ENCODE measurements around the gene OGA. TPM values are rescaled to one million over a fixed set of nuclear protein-coding genes. Genes with fewer than 3 reads are reported as not detected.

The OGA gene
- total and polyA plus RNA-seq, 2 of the 8 experiments (the other 6 are each of a cell fraction or from before 2014, with no cell fraction given): 31.2 to 107 TPM

DNA sequence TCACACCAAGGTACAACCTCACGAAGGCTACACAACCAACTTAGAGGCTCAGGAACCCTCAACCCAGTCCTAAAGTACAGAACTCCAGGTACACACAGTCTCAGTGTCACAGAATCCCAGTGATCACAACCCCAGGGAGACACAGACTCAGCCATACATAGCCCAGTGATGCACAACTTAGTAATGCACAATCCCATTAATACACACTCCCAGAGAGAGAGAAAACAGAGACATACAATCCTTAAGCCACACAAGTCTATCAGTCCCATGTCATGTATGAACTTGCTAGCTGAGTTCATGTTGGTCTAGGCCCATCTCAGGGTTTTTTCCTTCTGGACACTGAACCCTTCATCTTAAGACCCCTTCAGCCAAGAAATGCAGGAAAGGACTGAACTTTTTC is 20.8 kb upstream of the OGA start:
- FAIRE-seq (no peak), DNase-seq (ENCODE audit: low read depth in 1 of 2, low spot score in 2 of 2) (no peak)
- peaks cover 14 to 25% of the 10 kb centered on the region in 2 experiments for H4K20me1 ChIP-seq (replicated peaks in 1 of 2; ENCODE audit: control insufficient read depth in 1 of 2, insufficient read depth in 2 of 2, low read length in 2 of 2)
- no peak overlapping the region; the same call in 1 of the 2 replicates for H2BK15ac ChIP-seq (ENCODE audit: low read length)
- H3K9ac ChIP-seq (replicated peaks in 1 of 4; ENCODE audit: extremely low read depth in 1 of 4, low read depth in 3 of 4, low read length in 3 of 4): no peak overlapping the region
- no peak overlapping the region for H2AFZ ChIP-seq (ENCODE audit: low read length)
- no peak overlapping the region for H2AK5ac ChIP-seq (ENCODE audit: low read depth, low read length)
- H3K4me2 ChIP-seq (ENCODE audit: insufficient read depth in 1 of 2, low read depth in 2 of 2, low read length in 2 of 2): peak overlapping the region; percentile 90 to 95
- no peak overlapping the region for H2BK12ac ChIP-seq (ENCODE audit: low read depth, low read length)
- WGBS, 2 experiments (ENCODE audit: extremely low coverage in 1 of 2, insufficient coverage in 1 of 2, insufficient read length in 1 of 2, insufficient replicate concordance in 2 of 2, low coverage in 1 of 2, low lambda C conversion rate in 2 of 2, missing lambda C conversion rate in 1 of 2): 85% methylated on average over 1 of the region's 1 CpG; no CpG with 5 or more reads in 1 of the 2 experiments
- H3K14ac ChIP-seq (ENCODE audit: insufficient read length): no peak overlapping the region
- no peaks in the 10 kb centered on the region for H3K9me3 ChIP-seq (ENCODE audit: insufficient read depth in 2 of 2, low read depth in 1 of 2, low read length in 1 of 2)
- peak overlapping the region; percentile 70 to 81 (median 76); a peak in 7 of 8 replicates for H3K4me3 ChIP-seq (ENCODE audit: extremely low read depth in 1 of 4, insufficient read depth in 2 of 4, low read depth in 3 of 4, low read length in 4 of 4)
- H2BK5ac ChIP-seq (ENCODE audit: low read depth, low read length): 0 out of 2 replicates have a peak overlapping the region, but pooled peaks have one; percentile 27
- H2BK20ac ChIP-seq (ENCODE audit: low read length): no peak overlapping the region
- no peak overlapping the region for H4K91ac ChIP-seq (replicated peaks; ENCODE audit: insufficient read length, low read length)
- H3K27ac ChIP-seq (ENCODE audit: low read depth, low read length): no peak overlapping the region
- no peak overlapping the region for H3K56ac ChIP-seq (replicated peaks; ENCODE audit: insufficient read length, low read depth, low read length)
- no peak overlapping the region for H3K23ac ChIP-seq (ENCODE audit: insufficient read length)
- ChIA-PET POLR2A (ENCODE audit: partially characterized antibody) (interaction anchor here (1.0 to 3.2 kb wide), 5 partner anchors 8 to 218 kb away, joined by 4 to 16 read pairs (median 5); partner anchors contain the start of gene OGA), CTCF (ENCODE audit: partially characterized antibody) (interaction anchor here (0.5 to 7.1 kb wide), 11 partner anchors 9 to 229 kb away, joined by 3 to 154 read pairs (median 11); partner anchors contain the start of genes HPS6 and OGA)
- H3K4ac ChIP-seq (replicated peaks; ENCODE audit: insufficient read length, low read depth, low read length): no peak overlapping the region
- peaks cover 3 to 19% (median 11%) of the 10 kb centered on the region in 4 experiments for H3K4me1 ChIP-seq (replicated peaks in 1 of 4; ENCODE audit: control insufficient read depth in 3 of 4, insufficient read depth in 4 of 4, low read length in 3 of 4)
- H3K27me3 ChIP-seq (replicated peaks in 1 of 4; ENCODE audit: control insufficient read depth in 3 of 4, extremely low read depth in 1 of 4, insufficient read depth in 3 of 4, low read length in 3 of 4): peaks cover 3 to 18% (median 18%) of the 10 kb centered on the region in 4 experiments
- no peaks in the 10 kb centered on the region for H3K79me2 ChIP-seq (ENCODE audit: control insufficient read depth in 1 of 2, insufficient read depth in 2 of 2, low read length in 2 of 2)
- H4K5ac ChIP-seq (ENCODE audit: insufficient read length, low read depth, low read length): no peak overlapping the region
- peaks cover 15% of the 10 kb centered on the region; the same call in 1 of the 2 replicates for H3K23me2 ChIP-seq (ENCODE audit: low read depth, low read length)
- no peaks in the 10 kb centered on the region; the same call in 1 of the 2 replicates for H3K79me1 ChIP-seq (ENCODE audit: low read depth, low read length)
- peak overlapping the region; percentile 34 for H2BK120ac ChIP-seq (replicated peaks; ENCODE audit: low read depth, low read length)
- no peaks in the 10 kb centered on the region for H3K36me3 ChIP-seq (ENCODE audit: control insufficient read depth in 2 of 4, insufficient read depth in 4 of 4, low read length in 3 of 4)
- no peak overlapping the region; the same call in 1 of the 2 replicates for H3K18ac ChIP-seq (ENCODE audit: extremely low read depth, low read length)
- 0 out of 2 replicates have a peak overlapping the region, but pooled peaks have one; percentile 62 for H4K8ac ChIP-seq (ENCODE audit: extremely low read depth, insufficient read depth, low read length)
- TF ChIP-seq HDAC2 (IDR thresholded peaks at IDR 0.05; ENCODE audit: borderline replicate concordance in 1 of 2, low read depth in 2 of 2, low read length in 2 of 2) (no peak), BACH1 (IDR thresholded peaks at IDR 0.05; ENCODE audit: low read length) (no peak), SP4 (IDR thresholded peaks at IDR 0.05; ENCODE audit: low read length) (no peak), MAFK (IDR thresholded peaks at IDR 0.05; ENCODE audit: low read depth, low read length) (no peak), CBX5 (IDR thresholded peaks at IDR 0.05; ENCODE audit: low read depth, low read length) (no peak), SUZ12 (IDR thresholded peaks at IDR 0.05; ENCODE audit: low read length) (no peak), CTCF (IDR thresholded peaks at IDR 0.05; ENCODE audit: control extremely low read depth in 1 of 3, insufficient read depth in 1 of 3, low read depth in 1 of 3, low read length in 3 of 3) (no peak), SAP30 (IDR thresholded peaks at IDR 0.05; ENCODE audit: insufficient read depth, insufficient replicate concordance, low read length) (no peak), JUND (IDR thresholded peaks at IDR 0.05; ENCODE audit: low read length) (no peak), ATF3 (IDR thresholded peaks at IDR 0.05; ENCODE audit: insufficient read depth, low read depth, low read length) (no peak)

Data from H1 (cell line).